HEK293T (cell line): ENCODE data around the gene STOML2.

ENCODE experiments used
- BHLHE40 ChIP-seq: fragments of 450-650 bp; IDR thresholded peaks from 2 replicates; pipeline ENCODE4 v1.6.1; 2016; ENCODE audit warnings: mild to moderate bottlenecking, moderate library complexity, borderline replicate concordance
- ELF4 ChIP-seq: fragments of 450-650 bp; IDR thresholded peaks from 2 replicates; pipeline ENCODE4 v1.6.1; 2017; ENCODE audit warnings: antibody characterized with exemption
- FOXM1 ChIP-seq: fragments of 450-650 bp; IDR thresholded peaks from 2 replicates; pipeline ENCODE4 v1.6.1; 2017; ENCODE audit warnings: mild to moderate bottlenecking, borderline replicate concordance
- HDGF ChIP-seq: fragments of 450-650 bp; IDR thresholded peaks from 2 replicates; pipeline ENCODE4 v1.6.1; 2017; ENCODE audit warnings: antibody characterized with exemption, borderline replicate concordance
- LEF1 ChIP-seq: fragments of 450-650 bp; IDR thresholded peaks from 2 replicates; pipeline ENCODE4 v1.6.1; 2017; ENCODE audit warnings: mild to moderate bottlenecking, borderline replicate concordance

- TF ChIP-seq FOXM1: no peak
- no peak for TF ChIP-seq BHLHE40
- TF ChIP-seq HDGF: no peak
- no peak for TF ChIP-seq LEF1
- no peak for TF ChIP-seq ELF4
Measured at GRCh38 chr9:35140093-35140492, 37.2 kb upstream of the STOML2 start.
